Ascending aorta (tissue), 2 donors: Measurements from ENCODE around the gene COL4A2. TPM values are rescaled to one million over a fixed set of nuclear protein-coding genes. Genes with fewer than 3 reads are reported as not detected.
A peak's percentile ranks its signal among the peaks of the same experiment; 100 is the strongest.

Source experiments
- DNase-seq, 2 donors: peaks; one replicate each; pipeline ENCODE4 v3.0.0-alpha.2; 2019; ENCODE audit warnings: low spot score in 2 of 2
- H3K27ac ChIP-seq, 2 donors: fragments of 200-600 bp; sonication (generic); one replicate each; pipeline ENCODE4 v1.5.1; 2016 to 2017; ENCODE audit warnings: mild to moderate bottlenecking in 1 of 2
- H3K27me3 ChIP-seq: fragments of 200-600 bp; sonication (generic); one replicate; pipeline ENCODE4 v1.5.1; 2017
- H3K36me3 ChIP-seq, 2 donors: fragments of 200-600 bp; sonication (generic); one replicate each; pipeline ENCODE4 v1.5.1; 2016
- H3K4me1 ChIP-seq, 2 donors: fragments of 200-600 bp; sonication (generic); one replicate each; pipeline ENCODE4 v1.5.1; 2016 to 2017; ENCODE audit warnings: mild to moderate bottlenecking in 1 of 2
- H3K4me3 ChIP-seq, 2 donors: fragments of 200-600 bp; sonication (generic); one replicate each; pipeline ENCODE4 v1.5.1; 2016 to 2017; ENCODE audit warnings: mild to moderate bottlenecking in 1 of 2
- H3K9me3 ChIP-seq, 2 donors: fragments of 200-600 bp; sonication (generic); one replicate each; pipeline ENCODE4 v1.5.1; 2016
- CTCF ChIP-seq, 3 experiments: fragments of 200-600 bp in 2 of 3; fragments of 450-650 bp in 1 of 3; sonication (generic) in 2 of 3; IDR thresholded peaks; one replicate each; pipeline ENCODE4 v1.5.1; 2016 to 2019; ENCODE audit warnings: antibody characterized with exemption in 3 of 3, mild to moderate bottlenecking in 1 of 3, moderate library complexity in 1 of 3
- intact Hi-C: fragments of 100-400 bp; cut with DNase I; formaldehyde crosslinking; loops from one replicate; pipeline ENCODE4 v1.15.1; 2023
- total RNA-seq: library from RNA; depleted of rRNA; stranded (reverse); fragments of >200 nt; gene quantifications from one replicate; pipeline ENCODE4 v1.1.0, GENCODE V29; 2016

COL4A2 gene
- total RNA-seq, 1 donor from 2014 or later: 1,227 TPM

GRCh38 chr13:110290826-110291225 lies 16.3 kb upstream of the COL4A2 start:
- Histone ChIP-seq H3K36me3 (peaks cover 12 to 14% of the 10 kb centered on the region in 2 donors), H3K4me3 (no peak overlapping the region), H3K27ac (peak overlapping the region in 1 of 2 donors; percentile 15), H3K4me1 (peaks cover 14 to 36% of the 10 kb centered on the region in 2 donors), H3K27me3 (no peaks in the 10 kb centered on the region), H3K9me3 (no peaks in the 10 kb centered on the region)
- TF ChIP-seq CTCF (IDR thresholded peaks at IDR 0.05): no peak
- intact Hi-C loops: no loop called here
- peak in 1 of 2 donors; percentile 60 for DNase-seq

- H3K9me3 ChIP-seq: no peaks in the 10 kb centered on the region
- intact Hi-C loops: no loop called here
- no peak overlapping the region for H3K27ac ChIP-seq
- no peak for TF ChIP-seq CTCF (IDR thresholded peaks at IDR 0.05)
- peaks cover 12% of the 10 kb centered on the region in 2 donors for H3K36me3 ChIP-seq
- H3K27me3 ChIP-seq: no peaks in the 10 kb centered on the region
- no peak overlapping the region for H3K4me3 ChIP-seq
- peaks cover 17 to 32% of the 10 kb centered on the region in 2 donors for H3K4me1 ChIP-seq
- peak in 1 of 2 donors; percentile 28 for DNase-seq
Measured at GRCh38 chr13:110291286-110291685, 15.8 kb upstream of the COL4A2 start.

GRCh38 chr13:110293037-110293436 lies 14.0 kb upstream of the COL4A2 start:
- no peaks in the 10 kb centered on the region for H3K9me3 ChIP-seq
- DNase-seq: peak in 1 of 2 donors; percentile 19
- H3K4me1 ChIP-seq: peaks cover 9 to 31% of the 10 kb centered on the region in 2 donors
- no peaks in the 10 kb centered on the region for H3K27me3 ChIP-seq
- H3K36me3 ChIP-seq: peaks cover 12% of the 10 kb centered on the region in 2 donors
- intact Hi-C loops: no loop called here
- TF ChIP-seq CTCF (IDR thresholded peaks at IDR 0.05): no peak
- H3K27ac ChIP-seq: no peak overlapping the region
- H3K4me3 ChIP-seq: no peak overlapping the region

- DNase-seq: peak in 1 of 2 donors; percentile 61
- intact Hi-C loops: no loop called here
- no peaks in the 10 kb centered on the region for H3K27me3 ChIP-seq
- peaks cover 9 to 36% of the 10 kb centered on the region in 2 donors for H3K4me1 ChIP-seq
- peaks cover 12% of the 10 kb centered on the region in 2 donors for H3K36me3 ChIP-seq
- no peak overlapping the region for H3K4me3 ChIP-seq
- no peak for TF ChIP-seq CTCF (IDR thresholded peaks at IDR 0.05)
- no peaks in the 10 kb centered on the region for H3K9me3 ChIP-seq
- peak overlapping the region in 1 of 2 donors; percentile 50 for H3K27ac ChIP-seq
Measured at GRCh38 chr13:110293649-110294048, 13.4 kb upstream of the COL4A2 start.

GRCh38 chr13:110294146-110294545 lies 12.9 kb upstream of the COL4A2 start:
- peak overlapping the region; percentile 2 to 50 for H3K27ac ChIP-seq
- H3K4me1 ChIP-seq: peaks cover 13 to 41% of the 10 kb centered on the region in 2 donors

More at GRCh38 chr13:110294146-110294545, 12.9 kb upstream of the COL4A2 start:
- H3K36me3 ChIP-seq: peaks cover 8 to 12% of the 10 kb centered on the region in 2 donors
- DNase-seq: peak in 1 of 2 donors; percentile 56
- TF ChIP-seq CTCF (IDR thresholded peaks at IDR 0.05): no peak
- no peaks in the 10 kb centered on the region for H3K9me3 ChIP-seq
- H3K4me3 ChIP-seq: no peak overlapping the region
- no peaks in the 10 kb centered on the region for H3K27me3 ChIP-seq
- intact Hi-C loops: no loop called here
